ENCODE data around the gene CFAP97D2. TPM values are rescaled to one million over a fixed set of nuclear protein-coding genes. Genes with fewer than 3 reads are reported as not detected.

Gene CFAP97D2
- total and polyA plus RNA-seq, 2 of the 13 experiments (the other 11 are each of a cell fraction or from before 2014, with no cell fraction given), result not detected

- BruUV-seq (replicated peaks), result no TSS peak
- Histone ChIP-seq H3K4me3 (replicated peaks in 1 of 3; ENCODE audit: insufficient read depth in 1 of 3, low read depth in 2 of 3, low read length in 3 of 3) (no peak overlapping the region), H3K9me3 (ENCODE audit: low read length) (no peaks in the 10 kb centered on the region), H3K4me1 (ENCODE audit: insufficient read depth, low read length) (no peaks in the 10 kb centered on the region), H3K27ac (ENCODE audit: extremely low read length, insufficient read depth, low read length) (no peak overlapping the region), H3K79me2 (ENCODE audit: insufficient read depth, low read length) (no peaks in the 10 kb centered on the region), H4K20me1 (ENCODE audit: insufficient read depth, low read length) (no peaks in the 10 kb centered on the region), H3K27me3 (ENCODE audit: control insufficient read depth in 1 of 2, insufficient read depth in 2 of 2, low read length in 2 of 2) (no peaks in the 10 kb centered on the region), H3K36me3 (replicated peaks in 1 of 2; ENCODE audit: control insufficient read depth in 1 of 2, insufficient read depth in 2 of 2, low read length in 2 of 2) (peaks cover 20 to 72% of the 10 kb centered on the region in 2 experiments), H3K9ac (ENCODE audit: insufficient read depth, low read depth, low read length) (no peak overlapping the region), H3K4me2 (ENCODE audit: low read depth, low read length) (no peak overlapping the region), H2AFZ (ENCODE audit: low read length) (no peak overlapping the region)
- DNase-seq (ENCODE audit: low spot score) (no peak), ATAC-seq (no peak), FAIRE-seq (no peak)
- TF ChIP-seq ZNF629 (CRISPR knock-in tag; conservative IDR thresholded peaks at IDR 0.05) (no peak), HMGXB4 (CRISPR knock-in tag; IDR thresholded peaks at IDR 0.05; ENCODE audit: borderline replicate concordance in 1 of 2, low read depth in 1 of 2) (no peak), GMEB2 (CRISPR knock-in tag; IDR thresholded peaks at IDR 0.05; ENCODE audit: low read depth) (no peak), ZBTB20 (CRISPR knock-in tag; IDR thresholded peaks at IDR 0.05; ENCODE audit: borderline replicate concordance, low read depth) (no peak), SP4 (CRISPR knock-in tag; IDR thresholded peaks at IDR 0.05) (no peak)
- POLR2A ChIA-PET, result no interaction called here
- CTCF ChIA-PET (ENCODE audit: low intra/inter-chr PET ratio, low total read pairs), result no interaction called here
- intact Hi-C loops (cut with micrococcal nuclease; ENCODE audit: unreplicated experiment) (no loop called here), in situ Hi-C loops (cut with HindIII; ENCODE audit: extremely low pct_ligation_motif_present, low pct_unique_long_range_greater_than_20kb) (no loop called here)
- WGBS (ENCODE audit: low lambda C conversion rate), result 93% methylated on average over 1 of the region's 1 CpG
These were observed 77.5 kb downstream of the CFAP97D2 start for GRCh38 chr13:114256547-114256946.

Measured in HepG2 (cell line).